ENCODE measurements around the gene FIGN. TPM values are rescaled to one million over a fixed set of nuclear protein-coding genes. Genes with fewer than 3 reads are reported as not detected.

The FIGN gene
- total and polyA plus RNA-seq, 2 of the 8 experiments (the other 6 are each of a cell fraction or from before 2014, with no cell fraction given), result 5.0 to 22.8 TPM

DNA sequence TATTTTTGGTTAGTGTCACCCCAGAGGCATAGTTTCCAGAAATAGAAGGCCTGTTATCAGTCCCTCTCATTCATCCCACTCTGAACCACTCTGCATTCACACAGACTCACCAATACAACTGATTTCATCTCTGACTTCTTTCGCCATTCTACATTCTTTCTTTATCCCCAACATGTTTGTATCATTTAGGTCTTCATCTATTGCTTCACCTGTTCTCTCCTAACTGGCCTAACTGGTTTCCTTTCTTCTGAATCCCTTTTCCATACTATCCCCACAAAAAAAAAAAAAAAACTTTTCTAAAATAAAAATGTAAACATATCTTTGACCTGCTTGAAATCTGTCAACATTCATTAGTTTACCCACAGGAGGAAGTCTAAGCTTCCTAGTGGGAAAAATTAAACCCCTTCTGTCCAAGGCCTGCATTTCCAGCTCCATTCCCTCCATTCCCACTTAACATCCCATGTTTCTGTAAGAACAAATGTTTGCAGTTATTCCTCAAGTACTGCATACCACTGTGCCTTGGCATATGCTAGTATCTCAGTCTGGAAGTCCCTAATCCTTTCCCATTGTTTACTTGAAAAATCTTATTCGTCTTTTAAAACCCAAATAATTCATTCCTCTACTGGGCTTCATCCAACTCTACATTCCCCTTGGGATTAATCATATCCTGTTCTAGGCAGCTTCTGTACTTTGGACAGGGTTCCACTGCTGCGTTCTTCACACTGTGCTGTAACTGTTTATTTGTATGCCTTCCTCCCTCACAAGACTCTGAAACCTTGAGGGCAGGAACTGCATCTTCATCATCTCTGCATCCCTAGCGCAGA is 68.5 kb downstream of the FIGN start:
- H3K23ac ChIP-seq (ENCODE audit: insufficient read length), result no peak overlapping the region
- FAIRE-seq (no peak), DNase-seq (ENCODE audit: low read depth in 1 of 2, low spot score in 2 of 2) (no peak)
- H2BK120ac ChIP-seq (replicated peaks; ENCODE audit: low read depth, low read length), result no peak overlapping the region
- H3K18ac ChIP-seq (ENCODE audit: extremely low read depth, low read length), result no peak overlapping the region
- H2BK15ac ChIP-seq (ENCODE audit: low read length), result no peak overlapping the region
- H2BK5ac ChIP-seq (ENCODE audit: low read depth, low read length), result no peak overlapping the region
- H3K9me3 ChIP-seq (ENCODE audit: insufficient read depth in 2 of 2, low read depth in 1 of 2, low read length in 1 of 2), result no peaks in the 10 kb centered on the region
- no peak overlapping the region for H3K4me3 ChIP-seq (ENCODE audit: extremely low read depth in 1 of 4, insufficient read depth in 2 of 4, low read depth in 3 of 4, low read length in 4 of 4)
- H3K14ac ChIP-seq (ENCODE audit: insufficient read length), result no peak overlapping the region
- no peak overlapping the region for H2AFZ ChIP-seq (ENCODE audit: low read length)
- no peak overlapping the region for H2BK12ac ChIP-seq (ENCODE audit: low read depth, low read length)
- peaks cover 0 to 2% (median 0%) of the 10 kb centered on the region in 4 experiments; a peak in 2 of 7 replicates for H3K4me1 ChIP-seq (replicated peaks in 1 of 4; ENCODE audit: control insufficient read depth in 3 of 4, insufficient read depth in 4 of 4, low read length in 3 of 4)
- H3K23me2 ChIP-seq (ENCODE audit: low read depth, low read length), result no peaks in the 10 kb centered on the region
- no peak overlapping the region for H3K56ac ChIP-seq (replicated peaks; ENCODE audit: insufficient read length, low read depth, low read length)
- no peaks in the 10 kb centered on the region for H3K79me2 ChIP-seq (ENCODE audit: control insufficient read depth in 1 of 2, insufficient read depth in 2 of 2, low read length in 2 of 2)
- 97% methylated on average over 4 of the region's 4 CpGs; no CpG with 5 or more reads in 1 of the 2 experiments for WGBS, 2 experiments (ENCODE audit: extremely low coverage in 1 of 2, insufficient coverage in 1 of 2, insufficient read length in 1 of 2, insufficient replicate concordance in 2 of 2, low coverage in 1 of 2, low lambda C conversion rate in 2 of 2, missing lambda C conversion rate in 1 of 2)
- H2BK20ac ChIP-seq (ENCODE audit: low read length), result no peak overlapping the region
- no peak overlapping the region for H4K91ac ChIP-seq (replicated peaks; ENCODE audit: insufficient read length, low read length)
- no peak overlapping the region for H4K8ac ChIP-seq (ENCODE audit: extremely low read depth, insufficient read depth, low read length)
- ChIA-PET POLR2A (ENCODE audit: partially characterized antibody) (interaction anchor here (0.9 to 1.3 kb wide), 2 partner anchors 20 to 65 kb away, joined by 3 to 4 read pairs; no protein-coding TSS in a partner anchor), CTCF (ENCODE audit: partially characterized antibody) (no interaction called here)
- no peak overlapping the region for H2AK5ac ChIP-seq (ENCODE audit: low read depth, low read length)
- H3K9ac ChIP-seq (replicated peaks in 1 of 4; ENCODE audit: extremely low read depth in 1 of 4, low read depth in 3 of 4, low read length in 3 of 4), result no peak overlapping the region
- H3K36me3 ChIP-seq (ENCODE audit: control insufficient read depth in 2 of 4, insufficient read depth in 4 of 4, low read length in 3 of 4), result no peaks in the 10 kb centered on the region; a peak in 1 of 8 replicates
- H3K27me3 ChIP-seq (replicated peaks in 1 of 4; ENCODE audit: control insufficient read depth in 3 of 4, extremely low read depth in 1 of 4, insufficient read depth in 3 of 4, low read length in 3 of 4), result no peaks in the 10 kb centered on the region
- H3K4me2 ChIP-seq (ENCODE audit: insufficient read depth in 1 of 2, low read depth in 2 of 2, low read length in 2 of 2), result no peak overlapping the region
- no peak overlapping the region for H3K4ac ChIP-seq (replicated peaks; ENCODE audit: insufficient read length, low read depth, low read length)
- no peaks in the 10 kb centered on the region for H3K79me1 ChIP-seq (ENCODE audit: low read depth, low read length)
- no peak overlapping the region for H4K5ac ChIP-seq (ENCODE audit: insufficient read length, low read depth, low read length)
- H3K27ac ChIP-seq (ENCODE audit: low read depth, low read length), result no peak overlapping the region
- H4K20me1 ChIP-seq (replicated peaks in 1 of 2; ENCODE audit: control insufficient read depth in 1 of 2, insufficient read depth in 2 of 2, low read length in 2 of 2), result no peaks in the 10 kb centered on the region
- TF ChIP-seq CHD1 (IDR thresholded peaks at IDR 0.05; ENCODE audit: low read depth, low read length) (no peak), KDM1A (IDR thresholded peaks at IDR 0.05; ENCODE audit: borderline replicate concordance, low read length) (no peak), SIN3A (conservative IDR thresholded peaks at IDR 0.05 in 1 of 2, IDR thresholded peaks at IDR 0.05 in 1 of 2; ENCODE audit: low read depth in 1 of 2, low read length in 2 of 2) (no peak), SUZ12 (IDR thresholded peaks at IDR 0.05; ENCODE audit: low read length) (no peak), SIX5 (IDR thresholded peaks at IDR 0.05; ENCODE audit: low read depth, low read length) (no peak), SIRT6 (IDR thresholded peaks at IDR 0.05; ENCODE audit: low read length) (no peak), CBX5 (IDR thresholded peaks at IDR 0.05; ENCODE audit: low read depth, low read length) (no peak), KDM5A (IDR thresholded peaks at IDR 0.05; ENCODE audit: low read length) (no peak)
- TF ChIP-seq, protein P1, sequence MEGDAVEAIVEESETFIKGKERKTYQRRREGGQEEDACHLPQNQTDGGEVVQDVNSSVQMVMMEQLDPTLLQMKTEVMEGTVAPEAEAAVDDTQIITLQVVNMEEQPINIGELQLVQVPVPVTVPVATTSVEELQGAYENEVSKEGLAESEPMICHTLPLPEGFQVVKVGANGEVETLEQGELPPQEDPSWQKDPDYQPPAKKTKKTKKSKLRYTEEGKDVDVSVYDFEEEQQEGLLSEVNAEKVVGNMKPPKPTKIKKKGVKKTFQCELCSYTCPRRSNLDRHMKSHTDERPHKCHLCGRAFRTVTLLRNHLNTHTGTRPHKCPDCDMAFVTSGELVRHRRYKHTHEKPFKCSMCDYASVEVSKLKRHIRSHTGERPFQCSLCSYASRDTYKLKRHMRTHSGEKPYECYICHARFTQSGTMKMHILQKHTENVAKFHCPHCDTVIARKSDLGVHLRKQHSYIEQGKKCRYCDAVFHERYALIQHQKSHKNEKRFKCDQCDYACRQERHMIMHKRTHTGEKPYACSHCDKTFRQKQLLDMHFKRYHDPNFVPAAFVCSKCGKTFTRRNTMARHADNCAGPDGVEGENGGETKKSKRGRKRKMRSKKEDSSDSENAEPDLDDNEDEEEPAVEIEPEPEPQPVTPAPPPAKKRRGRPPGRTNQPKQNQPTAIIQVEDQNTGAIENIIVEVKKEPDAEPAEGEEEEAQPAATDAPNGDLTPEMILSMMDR (IDR thresholded peaks at IDR 0.05; ENCODE audit: control extremely low read depth in 1 of 3, insufficient read depth in 1 of 3, low read depth in 1 of 3, low read length in 3 of 3), result no peak

Measured in H1 (cell line).